ENCODE results near the gene CXCL13. TPM values are rescaled to one million over a fixed set of nuclear protein-coding genes. Genes with fewer than 3 reads are reported as not detected.

CXCL13 gene
- polyA plus RNA-seq, 3 donors: not detected

- no peaks in the 10 kb centered on the region for H4K20me1 ChIP-seq (ENCODE audit: insufficient read depth, low read length)
- intact Hi-C loops (cut with micrococcal nuclease): no loop called here
- no peaks in the 10 kb centered on the region for H3K27me3 ChIP-seq (ENCODE audit: control insufficient read depth in 2 of 2, insufficient read depth in 2 of 2, low read length in 2 of 2)
- Mint-ChIP-seq H3K4me3 (no peak overlapping the region), H3K36me3 (no peaks in the 10 kb centered on the region), H3K9me3 (peaks cover 0 to 2% (median 0%) of the 10 kb centered on the region in 7 donors), H3K27ac (no peak overlapping the region), H3K4me1 (no peaks in the 10 kb centered on the region), H3K27me3 (ENCODE audit: low read depth in 3 of 3) (peaks cover 0 to 3% (median 0%) of the 10 kb centered on the region in 3 donors)
- H3K9me3 ChIP-seq (replicated peaks in 1 of 2; ENCODE audit: control insufficient read depth in 1 of 2, insufficient read depth in 1 of 2, low read length in 2 of 2): no peaks in the 10 kb centered on the region
- H3K4me1 ChIP-seq (ENCODE audit: control insufficient read depth in 1 of 2, insufficient read depth in 2 of 2, low read length in 2 of 2): no peaks in the 10 kb centered on the region
- H3K4me2 ChIP-seq (replicated peaks; ENCODE audit: extremely low read depth, low read length, poor library complexity, severe bottlenecking): no peak overlapping the region
- H3K4me3 ChIP-seq (replicated peaks in 1 of 3; ENCODE audit: low read depth in 2 of 3, low read length in 3 of 3): no peak overlapping the region
- WGBS (ENCODE audit: insufficient coverage): 50% methylated on average over 2 of the region's 2 CpGs
- TF ChIP-seq CTCF (IDR thresholded peaks at IDR 0.05): peak; percentile 47
- no peak for DNase-seq
- H2AFZ ChIP-seq (ENCODE audit: insufficient read depth, low read depth, low read length, poor library complexity, severe bottlenecking): no peak overlapping the region
- H3K36me3 ChIP-seq (replicated peaks in 1 of 2; ENCODE audit: control insufficient read depth in 1 of 2, insufficient read depth in 2 of 2, low read length in 2 of 2): no peaks in the 10 kb centered on the region
- H3K27ac ChIP-seq (ENCODE audit: low read depth in 1 of 2, low read length in 2 of 2): no peak overlapping the region
- H3K9ac ChIP-seq (ENCODE audit: insufficient read depth, low read length, poor library complexity, severe bottlenecking): no peak overlapping the region
- no peaks in the 10 kb centered on the region for H3K79me2 ChIP-seq (ENCODE audit: insufficient read depth, low read length)
Measured at GRCh38 chr4:77599378-77599777, 6.2 kb upstream of the CXCL13 start.

GRCh38 chr4:77600521-77601451 is 4.8 kb upstream of the CXCL13 start:
- intact Hi-C loops (cut with micrococcal nuclease): no loop called here
- H3K9me3 Mint-ChIP-seq: peaks cover 0 to 2% (median 0%) of the 10 kb centered on the region in 7 donors
- H3K4me3 ChIP-seq (replicated peaks in 1 of 3; ENCODE audit: low read depth in 2 of 3, low read length in 3 of 3): no peak overlapping the region
- no peaks in the 10 kb centered on the region for H3K79me2 ChIP-seq (ENCODE audit: insufficient read depth, low read length)
- H3K4me3 Mint-ChIP-seq: no peak overlapping the region
- no CpG with 5 or more reads among the region's 6 CpGs for WGBS (ENCODE audit: insufficient coverage)
- H3K9me3 ChIP-seq (replicated peaks in 1 of 2; ENCODE audit: control insufficient read depth in 1 of 2, insufficient read depth in 1 of 2, low read length in 2 of 2): no peaks in the 10 kb centered on the region
- no peak overlapping the region for H3K27ac Mint-ChIP-seq
- H3K27me3 ChIP-seq (ENCODE audit: control insufficient read depth in 2 of 2, insufficient read depth in 2 of 2, low read length in 2 of 2): no peaks in the 10 kb centered on the region
- no peak overlapping the region for H2AFZ ChIP-seq (ENCODE audit: insufficient read depth, low read depth, low read length, poor library complexity, severe bottlenecking)
- peaks cover 0 to 2% (median 1%) of the 10 kb centered on the region in 3 donors for H3K27me3 Mint-ChIP-seq (ENCODE audit: low read depth in 3 of 3)
- no peaks in the 10 kb centered on the region for H3K36me3 ChIP-seq (replicated peaks in 1 of 2; ENCODE audit: control insufficient read depth in 1 of 2, insufficient read depth in 2 of 2, low read length in 2 of 2)
- H3K27ac ChIP-seq (ENCODE audit: low read depth in 1 of 2, low read length in 2 of 2): no peak overlapping the region
- no peaks in the 10 kb centered on the region for H4K20me1 ChIP-seq (ENCODE audit: insufficient read depth, low read length)
- no peaks in the 10 kb centered on the region for H3K4me1 Mint-ChIP-seq
- H3K4me2 ChIP-seq (replicated peaks; ENCODE audit: extremely low read depth, low read length, poor library complexity, severe bottlenecking): no peak overlapping the region
- no peaks in the 10 kb centered on the region for H3K4me1 ChIP-seq (ENCODE audit: control insufficient read depth in 1 of 2, insufficient read depth in 2 of 2, low read length in 2 of 2)
- no peaks in the 10 kb centered on the region for H3K36me3 Mint-ChIP-seq
- H3K9ac ChIP-seq (ENCODE audit: insufficient read depth, low read length, poor library complexity, severe bottlenecking): no peak overlapping the region
- TF ChIP-seq CTCF (IDR thresholded peaks at IDR 0.05): peak; percentile 72
- DNase-seq: no peak

Measured in CD14-positive monocyte (primary cell).